ENCODE results near the gene PDXK.

The PDXK gene

DNA sequence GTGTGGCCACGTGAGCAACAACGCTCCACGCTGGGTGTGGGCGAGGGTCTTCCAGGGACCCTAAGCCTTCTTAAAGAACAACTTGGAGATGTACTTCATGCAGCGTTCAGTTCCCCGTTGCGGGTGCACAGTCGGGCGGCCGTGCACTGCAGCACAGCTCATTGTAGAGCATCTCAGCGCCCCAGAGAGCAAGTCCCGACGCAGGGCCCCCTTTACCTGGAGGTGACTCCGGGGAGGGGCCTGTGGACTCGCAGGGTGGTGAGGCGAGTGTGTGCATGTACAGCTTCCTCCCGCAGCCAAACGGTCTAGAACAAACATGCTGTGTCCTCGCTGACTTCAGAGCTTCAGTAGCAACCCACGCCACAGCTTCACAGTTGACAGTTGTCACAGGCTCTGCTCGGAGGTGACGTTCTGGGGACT lies 89.9 kb downstream of the PDXK start:
- DNase-seq = no peak

DNA sequence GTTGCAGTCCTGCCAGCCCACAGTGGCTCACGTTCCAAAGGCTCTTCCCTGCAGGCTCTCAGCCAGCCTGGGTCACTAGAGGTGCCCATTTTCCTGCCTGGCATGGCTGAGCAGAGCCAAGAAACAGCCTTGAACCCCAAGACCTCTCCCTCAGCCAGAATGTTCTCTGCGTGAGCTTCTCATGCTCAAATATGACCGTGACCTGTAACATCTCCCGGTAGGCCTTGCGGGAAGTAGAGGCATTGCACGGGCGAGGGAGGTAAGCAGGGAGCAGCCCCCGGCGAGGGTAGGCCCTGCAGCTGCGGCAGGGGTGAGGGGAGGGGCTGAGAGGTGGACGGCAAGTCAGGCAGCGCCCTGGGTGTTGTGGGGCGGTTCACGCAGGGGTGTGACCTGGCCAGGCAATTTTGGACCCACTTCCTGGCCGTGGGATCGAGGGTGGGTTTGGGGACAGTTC lies 90.4 kb downstream of the PDXK start:
- DNase-seq = no peak

DNA sequence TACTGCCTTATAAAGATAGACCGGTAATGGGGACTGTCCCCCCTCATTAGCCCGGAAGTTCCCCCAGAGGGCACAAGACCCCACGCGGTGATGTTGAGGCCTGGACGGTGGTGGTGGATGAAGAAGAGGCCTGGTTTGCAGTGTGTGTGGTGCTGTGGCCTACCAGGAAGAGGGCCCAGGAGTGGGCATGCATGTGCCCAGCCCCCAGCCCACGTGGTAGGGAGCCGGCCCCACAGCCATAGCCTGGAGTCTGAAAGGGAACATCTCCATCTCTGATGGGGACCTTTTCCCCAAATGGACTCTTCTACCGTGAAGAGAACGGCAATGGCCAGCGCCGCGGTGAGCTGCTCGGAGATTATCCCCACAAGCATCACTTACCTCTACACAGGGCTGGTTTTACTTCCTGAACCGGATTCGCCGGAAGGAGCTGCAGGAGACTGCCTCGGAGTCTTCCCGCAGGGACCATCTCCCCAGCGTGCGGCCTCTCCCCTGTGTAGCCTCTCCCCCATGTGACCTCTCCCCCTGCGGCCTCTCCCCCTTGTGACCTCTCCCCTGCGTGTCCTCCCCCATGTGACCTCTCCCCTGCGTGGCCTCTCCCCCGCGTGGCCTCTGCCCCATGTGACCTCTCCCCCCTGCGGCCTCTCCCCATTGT lies 91.0 kb downstream of the PDXK start:
- DNase-seq = no peak

DNA sequence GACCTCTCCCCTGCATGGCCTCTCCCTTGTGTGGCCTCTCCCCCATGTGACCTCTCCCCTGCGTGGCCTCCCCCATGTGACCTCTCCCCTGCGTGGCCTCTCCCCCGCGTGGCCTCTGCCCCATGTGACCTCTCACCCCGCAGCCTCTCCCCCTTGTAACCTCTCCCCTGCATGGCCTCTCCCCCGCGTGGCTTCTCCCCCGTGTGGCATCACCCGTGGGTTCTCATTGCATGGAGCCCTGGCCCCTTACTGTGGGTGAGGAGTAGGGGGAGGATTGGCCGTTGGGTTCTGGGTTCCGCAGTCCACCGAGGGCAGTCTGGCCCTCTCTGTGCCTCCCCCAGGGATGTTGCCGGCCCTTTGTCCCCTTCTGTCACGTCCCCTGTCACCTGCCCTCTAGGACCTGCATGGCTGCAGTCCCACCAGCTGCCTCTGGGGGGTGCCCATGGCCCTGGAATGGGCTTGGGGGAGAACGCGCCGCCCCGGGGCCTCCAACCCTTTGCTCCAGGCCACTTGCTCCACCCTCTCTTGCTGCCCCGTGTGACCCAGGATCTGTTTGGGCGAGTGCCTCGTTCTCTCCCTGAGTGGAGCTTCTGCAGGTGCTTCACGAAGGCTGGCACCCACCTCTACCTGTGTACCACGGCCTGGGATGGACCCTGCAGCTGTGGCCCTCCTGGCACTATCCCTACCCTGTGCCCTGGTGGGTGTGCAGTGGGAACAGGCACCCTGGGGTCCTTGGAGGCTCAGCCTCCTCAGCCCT lies 91.8 kb downstream of the PDXK start:
- peak; percentile 89 for DNase-seq

DNA sequence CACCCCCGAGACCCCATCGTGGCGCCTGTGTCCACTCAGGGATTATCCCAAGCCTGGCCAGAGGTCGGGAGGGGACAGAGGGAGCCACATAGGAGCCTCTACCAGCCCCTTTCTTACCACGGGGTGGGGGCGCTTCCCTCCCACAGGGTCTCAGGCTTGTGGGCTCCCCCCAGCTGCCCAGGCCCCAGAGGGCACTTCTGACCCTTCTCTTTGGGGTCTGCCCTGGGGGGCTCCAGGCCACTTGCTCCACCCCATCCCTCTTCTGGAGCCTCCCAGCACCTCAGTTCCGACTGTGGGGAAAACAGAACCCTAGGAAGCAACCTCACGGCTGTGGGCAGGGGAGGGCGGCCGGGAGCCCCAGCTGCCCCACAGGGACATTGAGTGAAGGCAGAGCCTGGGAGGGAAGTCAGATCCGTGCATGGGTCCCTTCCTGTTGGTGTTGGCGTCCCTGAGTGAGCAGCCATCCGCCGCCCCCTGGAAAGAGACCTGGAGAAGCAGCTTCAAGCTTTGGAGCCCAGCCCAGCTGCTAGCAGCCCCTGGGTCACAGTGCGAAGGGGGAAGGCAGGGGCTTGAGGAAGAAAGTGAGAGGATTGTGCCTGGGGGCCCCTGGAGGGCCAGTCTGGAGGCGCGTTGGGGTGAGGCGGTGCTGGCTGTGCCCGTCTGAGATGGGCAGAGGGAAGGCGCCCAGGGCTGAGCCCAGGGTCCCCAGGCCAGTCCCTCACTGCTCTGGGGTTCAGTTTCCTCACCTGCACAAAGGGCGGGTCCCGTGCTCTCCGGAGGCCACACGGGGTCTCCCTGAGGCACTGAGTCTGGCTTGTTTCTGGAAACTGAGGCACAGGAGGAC lies 92.6 kb downstream of the PDXK start:
- no peak for DNase-seq

All from effector CD8-positive, alpha-beta T cell (primary cell).